Muscle of leg (tissue), 11 donors: Measurements from ENCODE around the gene SDHA. TPM values are rescaled to one million over a fixed set of nuclear protein-coding genes. Genes with fewer than 3 reads are reported as not detected.
"Not testable (repeated sequence)": the region's sequence is repeated elsewhere in the genome, so short reads cannot be mapped to it uniquely, and the experiment has no call there.

Experiments used
- DNase-seq: peaks from one replicate; pipeline ENCODE4 v3.0.0; 2013
- H3K27ac ChIP-seq: one replicate; pipeline ENCODE4 v1.5.1; 2013; ENCODE audit warnings: mild to moderate bottlenecking, low read length, control low read depth
- H3K27me3 ChIP-seq: one replicate; pipeline ENCODE4 v1.6.1; 2013; ENCODE audit warnings: low read length; ENCODE audit not compliant: control insufficient read depth, insufficient read depth
- H3K36me3 ChIP-seq: one replicate; pipeline ENCODE4 v1.6.1; 2013; ENCODE audit warnings: low read length; ENCODE audit not compliant: control insufficient read depth, insufficient read depth
- H3K4me1 ChIP-seq: one replicate; pipeline ENCODE4 v1.6.1; 2013; ENCODE audit warnings: low read length; ENCODE audit not compliant: control insufficient read depth, insufficient read depth
- H3K4me3 ChIP-seq: one replicate; pipeline ENCODE4 v1.5.1; 2013; ENCODE audit warnings: low read length, control low read depth
- H3K9me3 ChIP-seq: replicated peaks from 2 replicates; pipeline ENCODE4 v1.6.1; 2013; ENCODE audit warnings: low read depth, low read length; ENCODE audit not compliant: control insufficient read depth
- WGBS: methylation state at CpG from one replicate; pipeline ENCODE4 v1.1.5; 2013; ENCODE audit warnings: missing lambda C conversion rate; ENCODE audit not compliant: insufficient coverage; 5-methylcytosine and 5-hydroxymethylcytosine counted together
- polyA plus RNA-seq, 8 donors: library from polyadenylated mRNA; unstranded; fragments of 120-200 nt; gene quantifications; one replicate each; pipeline versions ENCODE4 v1.2.1 to v1.2.3, GENCODE V29; 2013; ENCODE audit warnings: inconsistent platforms in 1 of 8, low replicate concordance in 1 of 8; ENCODE audit not compliant: insufficient read length in 8 of 8, insufficient read depth in 1 of 8
- total RNA-seq: library from RNA; stranded (reverse); fragments of 120-200 nt; gene quantifications from one replicate; pipeline ENCODE4 v1.2.4, GENCODE V29; 2013

The SDHA gene
- total and polyA plus RNA-seq, 9 donors: 86.9 to 110 (median 102) TPM

DNA sequence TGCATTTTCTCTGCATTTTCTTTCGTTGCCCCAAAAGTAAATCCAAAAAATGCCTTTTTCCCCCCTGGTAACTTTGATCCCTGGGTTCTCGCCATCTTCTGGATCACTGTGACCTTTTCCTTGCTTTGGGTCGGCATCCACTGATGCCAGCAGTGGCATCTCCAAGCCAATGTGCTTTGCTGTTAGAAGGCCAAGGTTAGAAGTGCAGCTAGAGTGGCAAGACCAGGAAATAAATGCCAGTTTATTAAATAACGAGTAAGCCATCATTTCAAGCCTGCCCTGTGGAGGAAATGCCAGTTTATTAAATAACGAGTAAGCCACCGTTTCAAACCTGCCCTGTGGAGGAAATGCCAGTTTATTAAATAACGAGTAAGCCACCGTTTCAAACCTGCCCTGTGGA, 33.4 kb downstream of the SDHA start:
- DNase-seq, H3K4me3 ChIP-seq, H3K4me1 ChIP-seq, H3K27ac ChIP-seq, H3K9me3 ChIP-seq, H3K27me3 ChIP-seq: not testable (repeated sequence)
- H3K36me3 ChIP-seq: peaks cover 36% of the 10 kb centered on the region
- WGBS: 84% methylated on average over 2 of the region's 8 CpGs

DNA sequence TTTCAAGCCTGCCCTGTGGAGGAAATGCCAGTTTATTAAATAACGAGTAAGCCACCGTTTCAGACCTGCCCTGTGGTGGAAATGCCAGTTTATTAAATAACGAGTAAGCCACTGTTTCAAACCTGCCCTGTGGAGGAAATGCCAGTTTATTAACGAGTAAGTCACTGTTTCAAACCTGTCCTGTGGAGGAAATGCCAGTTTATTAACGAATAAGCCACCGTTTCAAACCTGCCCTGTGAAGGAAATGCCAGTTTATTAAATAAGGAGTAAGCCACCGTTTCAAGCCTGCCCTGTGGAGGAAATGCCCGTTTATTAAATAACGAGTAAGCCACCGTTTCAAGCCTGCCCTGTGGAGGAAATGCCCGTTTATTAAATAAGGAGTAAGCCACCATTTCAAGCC, 33.9 kb downstream of the SDHA start:
- H3K4me3 ChIP-seq, H3K27ac ChIP-seq, H3K9me3 ChIP-seq, DNase-seq, H3K4me1 ChIP-seq, H3K27me3 ChIP-seq: not testable (repeated sequence)
- WGBS: 80% methylated on average over 4 of the region's 11 CpGs
- peaks cover 40% of the 10 kb centered on the region for H3K36me3 ChIP-seq

DNA sequence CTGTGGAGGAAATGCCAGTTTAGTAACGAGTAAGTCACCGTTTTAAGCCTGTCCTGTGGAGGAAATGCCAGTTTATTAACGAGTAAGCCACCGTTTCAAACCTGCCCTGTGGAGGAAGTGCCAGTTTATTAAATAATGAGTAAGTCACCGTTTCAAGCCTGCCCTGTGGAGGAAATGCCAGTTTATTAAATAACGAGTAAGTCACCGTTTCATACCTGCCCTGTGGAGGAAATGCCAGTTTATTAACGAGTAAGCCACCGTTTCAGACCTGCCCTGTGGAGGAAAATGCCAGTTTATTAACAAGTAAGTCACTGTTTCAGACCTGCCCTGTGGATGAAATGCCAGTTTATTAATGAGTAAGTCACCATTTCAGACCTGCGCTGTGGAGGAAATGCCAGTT, 34.4 kb downstream of the SDHA start:
- no peaks in the 10 kb centered on the region for H3K4me1 ChIP-seq
- no peak overlapping the region for H3K27ac ChIP-seq
- no peak for DNase-seq
- H3K36me3 ChIP-seq: peaks cover 42% of the 10 kb centered on the region
- WGBS: 75% methylated on average over 6 of the region's 10 CpGs
- H3K9me3 ChIP-seq: no peaks in the 10 kb centered on the region
- H3K4me3 ChIP-seq: no peak overlapping the region
- H3K27me3 ChIP-seq: no peaks in the 10 kb centered on the region

DNA sequence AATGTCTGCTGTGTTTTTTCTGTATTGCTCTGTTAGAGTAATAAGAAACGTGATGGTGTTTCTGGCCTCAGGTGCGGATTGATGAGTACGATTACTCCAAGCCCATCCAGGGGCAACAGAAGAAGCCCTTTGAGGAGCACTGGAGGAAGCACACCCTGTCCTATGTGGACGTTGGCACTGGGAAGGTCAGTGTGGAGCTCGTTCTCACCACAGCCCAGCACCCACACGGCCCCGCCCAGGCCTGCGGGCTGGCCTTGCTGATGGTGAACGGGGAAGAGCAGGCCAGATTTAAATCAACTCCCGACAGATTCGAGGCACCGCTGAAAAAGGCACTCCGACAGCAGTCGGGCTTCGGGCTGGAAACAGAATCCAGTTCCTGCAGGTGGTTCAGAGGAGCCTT, 36.2 kb downstream of the SDHA start:
- no CpG with 5 or more reads among the region's 15 CpGs for WGBS
- H3K4me3 ChIP-seq, H3K27me3 ChIP-seq, H3K9me3 ChIP-seq, H3K4me1 ChIP-seq, H3K27ac ChIP-seq, DNase-seq: not testable (repeated sequence)
- H3K36me3 ChIP-seq: peaks cover 33% of the 10 kb centered on the region

DNA sequence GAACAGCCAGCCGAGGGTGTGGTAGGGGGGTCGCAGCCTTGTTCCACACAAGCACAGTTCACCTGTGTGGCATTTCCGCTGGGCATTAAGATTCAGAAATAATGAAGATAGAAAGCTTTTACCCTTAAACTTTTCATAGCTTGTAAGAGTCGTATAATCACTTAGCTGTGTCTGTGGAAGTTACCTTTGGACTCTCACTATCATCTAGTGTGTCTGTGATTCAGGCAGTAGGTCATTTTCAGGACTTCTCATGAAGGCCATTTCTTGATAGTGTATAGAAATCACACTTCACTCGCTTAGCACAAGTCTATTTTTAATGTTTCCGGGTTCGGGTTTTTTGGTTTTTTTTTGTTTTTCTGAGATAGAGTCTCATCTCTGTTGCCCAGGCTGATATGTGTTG, 37.0 kb downstream of the SDHA start:
- DNase-seq, H3K4me3 ChIP-seq, H3K4me1 ChIP-seq, H3K27me3 ChIP-seq, H3K27ac ChIP-seq, H3K9me3 ChIP-seq: not testable (repeated sequence)
- WGBS: no CpG with 5 or more reads among the region's 7 CpGs
- H3K36me3 ChIP-seq: peaks cover 30% of the 10 kb centered on the region

DNA sequence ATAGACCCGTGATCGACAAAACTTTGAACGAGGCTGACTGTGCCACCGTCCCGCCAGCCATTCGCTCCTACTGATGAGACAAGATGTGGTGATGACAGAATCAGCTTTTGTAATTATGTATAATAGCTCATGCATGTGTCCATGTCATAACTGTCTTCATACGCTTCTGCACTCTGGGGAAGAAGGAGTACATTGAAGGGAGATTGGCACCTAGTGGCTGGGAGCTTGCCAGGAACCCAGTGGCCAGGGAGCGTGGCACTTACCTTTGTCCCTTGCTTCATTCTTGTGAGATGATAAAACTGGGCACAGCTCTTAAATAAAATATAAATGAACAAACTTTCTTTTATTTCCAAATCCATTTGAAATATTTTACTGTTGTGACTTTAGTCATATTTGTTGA, 38.2 kb downstream of the SDHA start:
- DNase-seq, H3K27ac ChIP-seq, H3K9me3 ChIP-seq, H3K4me3 ChIP-seq, H3K27me3 ChIP-seq, H3K4me1 ChIP-seq: not testable (repeated sequence)
- WGBS: no CpG with 5 or more reads among the region's 8 CpGs
- peaks cover 28% of the 10 kb centered on the region for H3K36me3 ChIP-seq

DNA sequence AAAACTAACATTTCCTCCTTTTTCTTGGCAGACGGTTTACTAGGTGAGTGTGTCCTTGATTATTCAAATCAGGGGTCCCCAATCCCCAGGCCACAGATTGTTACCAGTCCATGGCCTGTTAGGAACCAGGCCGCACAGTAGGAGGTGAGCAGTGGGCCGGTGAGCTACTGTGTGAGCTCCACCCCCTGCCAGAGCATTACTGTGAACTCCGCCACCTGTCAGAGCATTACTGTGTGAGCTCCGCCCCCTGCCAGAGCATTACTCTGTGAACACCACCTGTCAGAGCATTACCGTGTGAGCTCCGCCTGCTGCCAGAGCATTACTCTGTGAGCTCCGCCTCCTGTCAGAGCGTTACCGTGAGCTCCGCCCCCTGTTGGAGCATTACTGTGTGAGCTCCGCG, 39.0 kb downstream of the SDHA start:
- Histone ChIP-seq H3K36me3 (peaks cover 26% of the 10 kb centered on the region), H3K9me3 (peaks cover 3% of the 10 kb centered on the region), H3K27ac (no peak overlapping the region)

DNA sequence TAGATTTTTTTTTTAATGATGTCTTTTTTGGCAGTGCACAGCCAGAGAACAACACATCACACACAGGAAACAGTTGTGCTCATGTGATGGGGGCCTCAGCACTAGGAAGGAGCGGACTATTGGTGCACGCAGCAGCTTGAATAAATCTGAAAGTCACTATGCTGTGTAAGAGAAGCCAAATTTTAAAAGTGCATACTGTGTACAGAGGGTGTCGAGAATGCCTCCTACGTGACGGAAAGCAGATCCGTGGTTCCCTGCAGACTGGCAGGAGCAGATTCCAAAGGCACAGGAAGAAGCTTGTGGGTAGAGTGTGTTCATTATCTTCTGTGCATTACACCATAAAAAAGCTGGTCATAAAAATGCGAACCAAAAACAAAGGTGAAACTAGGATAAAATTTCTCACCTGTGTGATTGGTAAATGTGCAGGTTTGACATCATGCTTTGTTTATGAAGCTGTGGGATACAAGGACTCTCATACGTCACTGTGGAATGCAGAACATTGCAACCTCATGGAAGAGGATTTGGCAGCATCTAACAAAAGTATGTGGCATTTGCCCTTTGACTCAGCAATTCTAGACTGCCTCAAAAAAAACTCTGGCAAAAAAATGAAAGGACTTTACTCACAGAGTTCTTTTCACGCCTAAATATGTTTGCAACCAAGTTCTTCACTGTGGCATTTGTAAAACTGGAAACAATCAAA, 45.3 kb downstream of the SDHA start:
- not testable (repeated sequence) for H3K9me3 ChIP-seq
- 60% methylated on average over 1 of the region's 9 CpGs for WGBS
- H3K36me3 ChIP-seq: peaks cover 20% of the 10 kb centered on the region

More for the DNA sequence above, 39.0 kb downstream of the SDHA start:
- no peak overlapping the region for H3K4me3 ChIP-seq
- no peaks in the 10 kb centered on the region for H3K27me3 ChIP-seq
- WGBS: 85% methylated on average over 4 of the region's 13 CpGs
- DNase-seq: no peak
- no peaks in the 10 kb centered on the region for H3K4me1 ChIP-seq

DNA sequence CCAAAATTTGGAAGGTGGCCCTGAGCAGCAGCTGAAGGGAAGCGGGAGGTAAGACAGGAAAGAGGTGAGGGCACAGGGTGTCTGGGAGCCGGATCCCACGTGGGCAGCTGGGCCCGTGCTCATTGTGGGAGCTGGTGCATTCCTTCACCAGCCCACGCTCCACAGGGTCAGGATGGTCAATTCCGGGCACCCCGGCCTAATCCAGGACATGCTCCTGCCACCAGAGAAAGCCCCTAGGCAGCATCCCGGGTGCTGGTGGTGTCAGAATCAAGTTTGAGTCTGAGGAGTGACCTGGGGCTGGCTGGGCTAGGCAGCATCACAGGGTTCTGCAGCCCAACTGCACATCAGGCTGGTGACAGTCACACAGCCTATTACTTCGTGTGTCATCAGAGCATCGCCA, 46.2 kb downstream of the SDHA start:
- H3K4me3 ChIP-seq: no peak overlapping the region
- no peaks in the 10 kb centered on the region for H3K4me1 ChIP-seq
- no peak overlapping the region for H3K27ac ChIP-seq
- no peaks in the 10 kb centered on the region for H3K9me3 ChIP-seq
- no peaks in the 10 kb centered on the region for H3K27me3 ChIP-seq
- H3K36me3 ChIP-seq: peaks cover 20% of the 10 kb centered on the region
- no peak for DNase-seq
- 86% methylated on average over 7 of the region's 10 CpGs for WGBS

More for the DNA sequence above, 45.3 kb downstream of the SDHA start:
- DNase-seq, H3K27me3 ChIP-seq, H3K4me1 ChIP-seq, H3K4me3 ChIP-seq, H3K27ac ChIP-seq: not testable (repeated sequence)

DNA sequence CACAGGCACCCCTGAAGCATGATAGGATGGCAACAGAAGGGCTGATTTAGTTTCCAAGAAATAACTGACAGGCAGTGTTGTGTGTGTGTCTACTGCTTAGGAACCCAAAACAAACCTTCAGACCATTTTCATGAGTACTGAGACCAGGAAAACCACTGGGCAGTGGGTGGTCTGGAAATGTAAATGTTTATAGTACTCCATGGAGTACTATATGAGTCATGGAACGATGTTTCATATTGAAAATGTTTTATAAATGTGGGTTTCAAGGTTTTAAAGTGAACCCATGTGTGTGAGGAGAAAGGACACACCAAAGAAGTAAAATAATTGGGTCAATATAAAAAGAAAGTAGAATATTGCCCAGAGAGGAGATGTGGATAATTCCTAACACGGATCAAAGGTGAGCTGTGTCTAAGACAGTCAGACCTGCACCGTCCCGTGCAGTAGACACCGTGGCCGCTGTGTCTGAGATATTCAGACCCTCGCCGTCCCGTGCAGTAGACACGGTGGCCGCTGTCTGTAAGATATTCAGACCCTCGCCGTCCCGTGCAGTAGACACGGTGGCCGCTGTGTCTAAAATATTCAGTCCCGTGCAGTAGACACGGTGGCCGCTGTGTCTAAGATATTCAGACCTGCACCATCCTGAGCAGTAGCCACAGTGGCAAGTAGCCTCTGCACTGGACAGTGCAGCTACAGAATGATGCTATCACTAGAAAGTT, 48.3 kb downstream of the SDHA start:
- not testable (repeated sequence) for H3K4me1 ChIP-seq, H3K4me3 ChIP-seq, H3K27ac ChIP-seq, H3K27me3 ChIP-seq, DNase-seq, H3K9me3 ChIP-seq
- 79% methylated on average over 18 of the region's 19 CpGs for WGBS
- peaks cover 20% of the 10 kb centered on the region for H3K36me3 ChIP-seq
